ENCODE measurements around the gene IMPA2.

GRCh38 chr18:11946756-11947155, 34.6 kb upstream of the IMPA2 start:
- TF ChIP-seq GATA2 (IDR thresholded peaks at IDR 0.05; ENCODE audit: low read depth, low read length): no peak
- TF ChIP-seq GATA3 (IDR thresholded peaks at IDR 0.05; ENCODE audit: low read depth, low read length): no peak

All from SH-SY5Y (cell line).